HK-2 (cell line): ENCODE measurements around the gene RTL1.

Experiments
- DNase-seq: peaks from one replicate; pipeline ENCODE4 v3.0.0-alpha.2; 2018; ENCODE audit not compliant: unreplicated experiment

RTL1 gene

DNA sequence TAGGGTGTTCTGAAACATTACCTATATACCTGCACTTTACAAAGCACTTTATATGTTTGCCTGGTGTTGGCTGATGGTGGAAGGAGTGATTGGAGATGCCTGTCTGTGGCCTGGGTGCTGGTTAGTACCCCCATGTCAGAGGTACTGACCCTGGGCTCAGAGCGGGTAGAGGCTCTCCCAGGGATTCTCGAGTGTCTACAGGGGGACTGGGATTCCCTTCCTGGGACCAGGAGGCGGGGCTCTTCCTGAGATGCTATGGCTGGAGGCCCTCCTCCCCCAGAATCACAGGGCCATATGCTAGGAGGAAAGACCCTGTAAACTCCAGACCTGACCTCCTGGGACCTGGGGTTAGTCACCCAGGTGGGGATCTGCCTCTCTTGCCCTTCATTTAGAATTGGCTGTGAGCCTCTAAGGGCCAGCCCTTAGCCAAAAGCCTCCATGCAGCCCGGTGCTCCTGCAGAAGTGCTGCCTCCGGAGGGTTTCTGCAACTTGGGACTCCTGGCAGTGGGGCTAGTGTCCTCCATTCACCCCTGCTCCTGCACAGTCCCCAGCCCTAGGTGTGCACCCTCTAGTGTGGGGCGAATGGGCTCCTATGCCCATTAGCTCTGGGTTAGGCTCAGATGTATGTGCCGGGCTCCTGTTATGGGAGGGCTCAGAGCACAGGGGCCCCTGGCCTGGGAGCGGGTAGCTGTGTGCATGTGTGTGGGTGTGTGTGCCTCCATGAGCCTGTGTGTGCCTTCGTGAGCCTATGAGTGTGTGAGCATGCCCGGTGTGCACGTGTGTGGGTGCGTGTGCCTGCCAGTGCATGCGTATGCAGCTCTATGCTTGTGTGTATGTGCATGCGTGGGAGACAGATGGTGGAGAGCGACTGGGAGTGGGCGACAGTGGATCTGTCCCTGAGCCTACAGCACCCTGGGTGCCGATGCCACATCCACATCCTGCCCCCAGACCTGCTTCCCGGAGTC is 36.6 kb downstream of the RTL1 start:
- DNase-seq, result no peak

- DNase-seq, result no peak
Observed at GRCh38 chr14:100865682-100866591, 37.6 kb downstream of the RTL1 start.

DNA sequence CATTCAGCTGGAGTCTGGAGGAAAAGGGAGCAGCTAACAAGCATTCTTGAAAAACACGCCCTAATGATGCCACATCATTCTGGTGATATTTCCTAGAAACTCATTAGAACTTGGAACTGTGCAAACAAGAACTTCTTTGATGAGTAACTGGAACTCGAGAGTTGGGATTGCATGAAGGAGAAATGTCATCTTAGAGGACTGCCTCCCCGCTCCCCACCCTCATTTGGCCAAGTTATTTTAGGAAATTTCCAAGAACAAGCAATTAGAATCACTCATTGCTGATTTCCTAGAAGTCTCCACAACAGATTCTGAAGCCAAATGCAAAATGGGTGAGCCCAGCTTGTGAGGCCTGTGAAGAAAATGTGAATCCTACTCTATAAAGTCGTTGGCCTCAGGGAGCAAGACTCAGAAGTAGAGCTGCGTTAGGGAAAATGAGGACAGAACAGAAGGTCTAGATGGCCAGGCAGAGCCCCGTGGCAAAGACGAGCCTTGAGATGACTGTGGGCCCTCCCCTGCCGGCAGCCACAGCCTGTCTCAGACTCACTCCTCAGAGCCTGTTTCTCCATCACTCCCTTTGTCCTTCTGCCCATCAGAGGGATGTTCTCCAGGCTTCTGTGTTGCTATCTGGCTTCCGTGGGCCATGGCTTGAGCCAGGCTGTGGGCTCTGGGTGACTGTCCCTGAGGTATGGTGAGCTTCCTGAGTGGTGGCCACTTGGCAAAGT is 38.4 kb downstream of the RTL1 start:
- DNase-seq, result no peak

GRCh38 chr14:100864206-100864605 is 39.3 kb downstream of the RTL1 start:
- no peak for DNase-seq

GRCh38 chr14:100862793-100863192 is 40.7 kb downstream of the RTL1 start:
- no peak for DNase-seq

- no peak for DNase-seq
Observed at GRCh38 chr14:100862277-100862676, 41.2 kb downstream of the RTL1 start.

DNA sequence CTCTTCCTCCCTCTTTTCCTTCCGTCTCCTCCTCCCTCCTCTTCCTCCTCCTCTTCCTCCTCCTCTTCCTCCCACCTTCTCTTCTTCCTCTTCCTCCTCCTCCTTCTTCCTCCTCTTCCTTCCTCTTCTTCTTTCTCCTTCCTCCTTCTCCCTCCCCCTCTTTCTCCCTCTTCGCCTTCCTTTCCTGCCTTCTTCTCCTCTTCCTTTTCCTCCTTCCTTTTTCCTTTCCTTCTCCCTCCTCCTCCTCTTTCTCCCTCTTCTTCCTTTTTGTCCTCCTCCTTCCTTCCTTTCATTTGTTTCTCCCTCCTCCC is 41.6 kb downstream of the RTL1 start:
- no peak for DNase-seq

- no peak for DNase-seq
Observed at GRCh38 chr14:100861188-100861936, 42.2 kb downstream of the RTL1 start.

GRCh38 chr14:100860556-100861187 is 42.9 kb downstream of the RTL1 start:
- DNase-seq, result no peak

DNA sequence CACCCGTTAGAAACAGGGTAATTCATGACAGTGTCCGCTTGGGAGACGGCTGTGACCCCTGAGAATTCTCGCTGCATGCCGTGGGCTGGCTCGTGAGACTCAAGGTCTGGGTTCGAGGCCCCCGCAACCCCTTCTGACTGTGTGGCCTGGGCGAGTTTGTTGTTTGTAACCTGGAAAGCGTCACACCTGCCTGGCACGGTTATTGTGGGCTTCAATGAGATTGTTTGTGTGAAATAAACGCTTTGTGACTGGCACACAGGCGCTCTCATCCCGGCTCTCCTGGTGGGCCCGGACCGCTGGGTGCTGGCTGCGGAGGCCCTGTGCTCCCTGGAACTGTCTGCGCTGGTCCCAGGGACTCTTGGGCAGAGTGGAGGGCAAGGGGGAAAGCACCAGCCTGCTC is 43.7 kb downstream of the RTL1 start:
- no peak for DNase-seq

GRCh38 chr14:100858838-100859220 is 44.7 kb downstream of the RTL1 start:
- DNase-seq, result no peak

DNA sequence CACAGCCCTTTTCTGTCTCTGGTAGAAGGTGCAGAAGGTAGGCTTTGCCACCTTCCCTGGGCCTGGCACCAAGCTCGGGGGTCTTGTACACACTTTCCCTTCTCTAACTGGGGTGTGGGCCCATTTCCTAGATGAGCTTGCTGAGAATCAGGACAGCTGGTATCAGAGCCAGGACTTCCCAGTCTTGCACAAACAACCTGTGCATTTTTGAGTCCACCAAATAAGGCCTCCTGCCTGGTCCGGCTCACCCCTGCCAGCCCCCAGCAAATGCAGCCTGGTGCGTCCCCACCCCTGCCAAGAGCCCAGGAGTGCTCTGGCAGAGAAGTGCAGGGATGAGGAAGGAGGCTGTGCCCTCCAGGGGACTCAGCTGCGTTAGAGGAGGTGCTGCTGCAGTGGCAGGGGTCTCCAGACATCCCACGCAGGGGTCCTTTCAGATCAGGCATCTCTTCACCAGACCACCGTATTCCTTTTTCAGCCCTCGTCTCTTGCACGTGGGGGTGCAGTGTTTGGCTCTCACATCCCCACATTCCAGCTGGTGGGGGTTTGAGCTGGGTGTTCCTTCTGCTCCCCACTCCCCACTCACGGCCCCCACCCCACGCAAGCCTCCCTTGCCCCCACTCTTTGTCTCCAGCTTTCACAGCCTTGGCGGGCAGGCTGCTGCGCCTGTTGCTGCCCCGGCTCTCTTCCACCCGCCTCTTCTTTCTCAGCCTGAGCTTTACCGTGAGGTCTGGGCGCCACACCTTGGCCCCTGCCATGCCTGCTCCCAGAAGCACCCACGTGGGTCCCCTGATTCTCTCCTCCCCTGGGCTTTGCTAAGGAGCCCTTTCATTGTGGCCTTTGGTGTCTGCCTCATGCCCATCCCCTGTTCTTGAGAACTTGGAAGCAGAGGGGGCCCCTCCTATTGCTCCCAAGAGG is 45.3 kb downstream of the RTL1 start:
- no peak for DNase-seq

- DNase-seq, result no peak
Observed at GRCh38 chr14:100857233-100857922, 46.1 kb downstream of the RTL1 start.

GRCh38 chr14:100856056-100856950 is 47.2 kb downstream of the RTL1 start:
- DNase-seq, result no peak

DNA sequence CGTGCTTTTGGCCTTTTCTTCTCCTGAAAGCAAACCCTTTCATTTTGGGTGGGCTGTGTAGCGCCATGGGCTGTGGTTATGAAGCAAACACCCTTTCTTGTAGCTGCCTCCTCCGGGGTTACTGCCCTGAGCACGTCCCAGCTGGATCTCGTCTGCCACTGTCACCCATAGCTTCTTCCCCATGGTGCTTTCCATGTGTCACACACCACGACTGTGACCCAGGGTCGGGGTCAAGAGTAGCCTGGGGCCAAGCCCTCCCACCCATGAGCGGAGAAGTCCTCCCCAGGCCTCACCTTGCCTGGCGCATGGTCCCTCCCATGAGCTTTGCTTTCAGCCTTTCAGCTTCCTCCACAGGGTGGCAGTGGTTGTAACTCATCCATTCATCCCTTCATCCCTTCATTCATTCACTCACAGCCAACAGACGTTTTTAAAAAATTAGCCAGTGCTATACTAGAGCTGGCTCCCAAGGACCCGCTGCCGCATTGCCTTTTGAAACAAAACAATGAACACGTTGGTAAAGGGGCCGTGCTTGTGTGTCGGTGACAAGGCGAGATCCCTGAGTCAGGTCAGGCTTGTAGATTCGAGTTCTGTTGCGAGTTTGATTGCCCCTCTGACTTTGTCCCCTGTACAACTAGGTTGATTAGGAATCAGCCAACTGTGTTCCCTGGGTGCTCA is 48.1 kb downstream of the RTL1 start:
- DNase-seq, result no peak

- DNase-seq, result no peak
Observed at GRCh38 chr14:100854435-100854834, 49.1 kb downstream of the RTL1 start.

GRCh38 chr14:100851946-100852620 is 51.4 kb downstream of the RTL1 start:
- DNase-seq, result no peak
